Fibroblast of lung (primary cell): Measurements from ENCODE around the gene KRT16. TPM values are rescaled to one million over a fixed set of nuclear protein-coding genes. Genes with fewer than 3 reads are reported as not detected.
A peak's percentile ranks its signal among the peaks of the same experiment; 100 is the strongest.
"Not testable (repeated sequence)": the region's sequence is repeated elsewhere in the genome, so short reads cannot be mapped to it uniquely, and the experiment has no call there.

Experiments
- DNase-seq, 2 donors: peaks; one replicate each; pipeline versions ENCODE4 v3.0.0 to v3.0.0-alpha.2; 2010; ENCODE audit warnings: low read depth in 2 of 2
- H2AFZ ChIP-seq: 2 replicates; pipeline ENCODE4 v1.5.1; 2012; ENCODE audit warnings: low read length, control low read depth, inconsistent platforms
- H3K27ac ChIP-seq: 2 replicates; pipeline ENCODE4 v1.5.1; 2011; ENCODE audit warnings: low read length, control low read depth; ENCODE audit not compliant: insufficient read depth
- H3K27me3 ChIP-seq: 2 replicates; pipeline ENCODE4 v1.5.1; 2011; ENCODE audit warnings: mild to moderate bottlenecking, low read length; ENCODE audit not compliant: control insufficient read depth, insufficient read depth
- H3K36me3 ChIP-seq: 2 replicates; pipeline ENCODE4 v1.5.1; 2011; ENCODE audit warnings: low read length; ENCODE audit not compliant: control insufficient read depth, insufficient read depth
- H3K4me1 ChIP-seq: 2 replicates; pipeline ENCODE4 v1.5.1; 2011; ENCODE audit warnings: low read length; ENCODE audit not compliant: control insufficient read depth, insufficient read depth; ENCODE audit errors: extremely low read depth
- H3K4me2 ChIP-seq: 2 replicates; pipeline ENCODE4 v1.5.1; 2011; ENCODE audit warnings: low read length, control low read depth; ENCODE audit not compliant: insufficient read depth; ENCODE audit errors: extremely low read depth
- H3K4me3 ChIP-seq, 4 experiments: fragments of 200-600 bp in 1 of 4; sonication (generic) in 1 of 4; replicated peaks in 1 of 4; 2 replicates each; pipeline ENCODE4 v1.5.1; 2011 to 2016; ENCODE audit warnings: low read length in 4 of 4, low read depth in 3 of 4, mild to moderate bottlenecking in 3 of 4, control low read depth in 2 of 4, inconsistent platforms in 1 of 4, mixed read lengths in 1 of 4; ENCODE audit not compliant: insufficient read depth in 1 of 4; ENCODE audit errors: control extremely low read depth in 1 of 4
- H3K79me2 ChIP-seq: 2 replicates; pipeline ENCODE4 v1.5.1; 2012; ENCODE audit warnings: mild to moderate bottlenecking, low read length, inconsistent platforms; ENCODE audit not compliant: control insufficient read depth, insufficient read depth
- H3K9ac ChIP-seq: 2 replicates; pipeline ENCODE4 v1.5.1; 2011; ENCODE audit warnings: mild to moderate bottlenecking, low read length, control low read depth; ENCODE audit not compliant: insufficient read depth
- H3K9me3 ChIP-seq: 2 replicates; pipeline ENCODE4 v1.5.1; 2012; ENCODE audit warnings: low read depth, low read length; ENCODE audit not compliant: control insufficient read depth, insufficient read depth
- H4K20me1 ChIP-seq: 2 replicates; pipeline ENCODE4 v1.5.1; 2011; ENCODE audit warnings: low read length; ENCODE audit not compliant: control insufficient read depth, insufficient read depth; ENCODE audit errors: extremely low read depth
- CTCF ChIP-seq, 2 donors: IDR thresholded peaks in 1 of 2; conservative IDR thresholded peaks in 1 of 2; 1 replicate in 1 of 2; 2 replicates in 1 of 2; pipeline ENCODE4 v1.5.1; 2011 to 2012; ENCODE audit warnings: low read length in 2 of 2, control low read depth in 1 of 2, inconsistent platforms in 1 of 2, low read depth in 1 of 2, mild to moderate bottlenecking in 1 of 2
- EZH2 ChIP-seq: IDR thresholded peaks from 2 replicates; pipeline ENCODE4 v1.5.1; 2012; ENCODE audit warnings: low read length, control low read depth, mild to moderate bottlenecking; ENCODE audit errors: missing control alignments
- polyA plus RNA-seq, 2 donors: library from polyadenylated mRNA; depleted of rRNA in 1 of 2; stranded (reverse) in 1 of 2; unstranded in 1 of 2; fragments of >200 nt; gene quantifications; 2 replicates each; pipeline ENCODE4 v1.2.1, GENCODE V29; 2011 to 2012; ENCODE audit warnings: missing spikeins in 1 of 2
- total RNA-seq: library from RNA; depleted of rRNA; stranded (reverse); fragments of >200 nt; gene quantifications from 2 replicates; pipeline ENCODE4 v1.2.1, GENCODE V29; 2014

The KRT16 gene
- total and polyA plus RNA-seq, 2 donors (not counting 1 experiment from before 2014, with no cell fraction given), result 0.09 TPM; not detected in 1

- Histone ChIP-seq H3K9me3 (no peaks in the 10 kb centered on the region), H3K9ac (no peak overlapping the region), H3K27ac (no peak overlapping the region), H2AFZ (no peak overlapping the region), H4K20me1 (no peaks in the 10 kb centered on the region), H3K79me2 (no peaks in the 10 kb centered on the region), H3K36me3 (no peaks in the 10 kb centered on the region), H3K4me1 (no peaks in the 10 kb centered on the region), H3K4me3 (no peak overlapping the region), H3K27me3 (peaks cover 4% of the 10 kb centered on the region), H3K4me2 (no peak overlapping the region)
- TF ChIP-seq CTCF (conservative IDR thresholded peaks at IDR 0.05 in 1 of 2, IDR thresholded peaks at IDR 0.05 in 1 of 2; ENCODE audit: low read depth in 1 of 2, low read length in 2 of 2), result no peak
- DNase-seq, result no peak
Measured at GRCh38 chr17:41617136-41617535, 4.6 kb upstream of the KRT16 start.

- H3K4me3 ChIP-seq, DNase-seq, H2AFZ ChIP-seq, H3K36me3 ChIP-seq, H3K79me2 ChIP-seq, H3K4me2 ChIP-seq, H3K27ac ChIP-seq, H3K27me3 ChIP-seq, H3K9me3 ChIP-seq, H4K20me1 ChIP-seq, H3K9ac ChIP-seq, H3K4me1 ChIP-seq: not testable (repeated sequence)
Measured at GRCh38 chr17:41616486-41616885, 3.9 kb upstream of the KRT16 start.

- H3K9ac ChIP-seq, result no peak overlapping the region
- no peaks in the 10 kb centered on the region for H4K20me1 ChIP-seq
- H3K4me3 ChIP-seq, result no peak overlapping the region
- H2AFZ ChIP-seq, result no peak overlapping the region
- H3K27me3 ChIP-seq, result peaks cover 4% of the 10 kb centered on the region
- no peaks in the 10 kb centered on the region for H3K36me3 ChIP-seq
- DNase-seq, result peak in 1 of 2 donors; percentile 6
- no peaks in the 10 kb centered on the region for H3K4me1 ChIP-seq
- H3K27ac ChIP-seq, result no peak overlapping the region
- no peaks in the 10 kb centered on the region for H3K9me3 ChIP-seq
- no peak overlapping the region for H3K4me2 ChIP-seq
- no peak for TF ChIP-seq CTCF (conservative IDR thresholded peaks at IDR 0.05 in 1 of 2, IDR thresholded peaks at IDR 0.05 in 1 of 2; ENCODE audit: low read depth in 1 of 2, low read length in 2 of 2)
- TF ChIP-seq EZH2, result no peak
- no peaks in the 10 kb centered on the region for H3K79me2 ChIP-seq
Measured at GRCh38 chr17:41615454-41615853, 2.9 kb upstream of the KRT16 start.

GRCh38 chr17:41614767-41615166 lies 2.2 kb upstream of the KRT16 start:
- DNase-seq, H3K27me3 ChIP-seq, H2AFZ ChIP-seq, H3K4me3 ChIP-seq, H3K27ac ChIP-seq, H3K9ac ChIP-seq, H3K36me3 ChIP-seq, H3K4me1 ChIP-seq, H3K79me2 ChIP-seq, H3K4me2 ChIP-seq, H4K20me1 ChIP-seq, H3K9me3 ChIP-seq: not testable (repeated sequence)
